HG03457 (cell line): ENCODE measurements around the gene OMA1.
"Not testable (repeated sequence)": the region's sequence is repeated elsewhere in the genome, so short reads cannot be mapped to it uniquely, and the experiment has no call there.

Experiments
- ATAC-seq: cut with Tn5 transposase; IDR thresholded peaks from one replicate; pipeline ENCODE4 v1.9.1; 2021; ENCODE audit warnings: moderate number of reproducible peaks; ENCODE audit not compliant: unreplicated experiment

Gene OMA1

GRCh38 chr1:58529284-58529683 lies 17.2 kb downstream of the OMA1 start:
- no peak for ATAC-seq

- ATAC-seq = no peak
Observed at GRCh38 chr1:58528518-58528917, 18.0 kb downstream of the OMA1 start.

- ATAC-seq = no peak
Observed at GRCh38 chr1:58524353-58524945, 22.1 kb downstream of the OMA1 start.

GRCh38 chr1:58515794-58516401 lies 30.6 kb downstream of the OMA1 start:
- no peak for ATAC-seq

- ATAC-seq = no peak
Observed at GRCh38 chr1:58513956-58514355, 32.6 kb downstream of the OMA1 start.

- no peak for ATAC-seq
Observed at GRCh38 chr1:58508629-58509028, 37.9 kb downstream of the OMA1 start.

- no peak for ATAC-seq
Observed at GRCh38 chr1:58505286-58505685, 41.2 kb downstream of the OMA1 start.

GRCh38 chr1:58502519-58502918 lies 44.0 kb downstream of the OMA1 start:
- no peak for ATAC-seq

GRCh38 chr1:58500043-58500442 lies 46.5 kb downstream of the OMA1 start:
- no peak for ATAC-seq

GRCh38 chr1:58497499-58497898 lies 49.0 kb downstream of the OMA1 start:
- ATAC-seq = no peak

GRCh38 chr1:58496042-58496441 lies 50.5 kb downstream of the OMA1 start:
- no peak for ATAC-seq

- ATAC-seq = not testable (repeated sequence)
Observed at GRCh38 chr1:58488914-58489313, 57.6 kb downstream of the OMA1 start.

GRCh38 chr1:58487002-58487401 lies 59.5 kb downstream of the OMA1 start:
- ATAC-seq = no peak

- no peak for ATAC-seq
Observed at GRCh38 chr1:58481962-58482361, 64.6 kb downstream of the OMA1 start.

GRCh38 chr1:58480191-58480590 lies 66.3 kb downstream of the OMA1 start:
- ATAC-seq = no peak

GRCh38 chr1:58477390-58477789 lies 69.1 kb downstream of the OMA1 start:
- ATAC-seq = no peak

- no peak for ATAC-seq
Observed at GRCh38 chr1:58476179-58476578, 70.3 kb downstream of the OMA1 start.

GRCh38 chr1:58469476-58469875 lies 77.0 kb downstream of the OMA1 start:
- ATAC-seq = no peak

- no peak for ATAC-seq
Observed at GRCh38 chr1:58469016-58469415, 77.5 kb downstream of the OMA1 start.

GRCh38 chr1:58468612-58469011 lies 77.9 kb downstream of the OMA1 start:
- ATAC-seq = no peak

GRCh38 chr1:58466630-58467241 lies 79.8 kb downstream of the OMA1 start:
- no peak for ATAC-seq

- no peak for ATAC-seq
Observed at GRCh38 chr1:58465825-58466629, 80.5 kb downstream of the OMA1 start.
